Right ventricle myocardium superior (tissue), 1 donor: ENCODE data around the gene ASB13. TPM values are rescaled to one million over a fixed set of nuclear protein-coding genes. Genes with fewer than 3 reads are reported as not detected.
"Not testable (repeated sequence)": the region's sequence is repeated elsewhere in the genome, so short reads cannot be mapped to it uniquely, and the experiment has no call there.

Experiments used
- ATAC-seq: fragments of 200-7000 bp; cut with Tn5 transposase; one replicate; pipeline ENCODE4 v1.9.1; 2020; ENCODE audit warnings: mild to moderate bottlenecking; ENCODE audit not compliant: poor library complexity
- DNase-seq: peaks from one replicate; pipeline ENCODE4 v3.0.0-alpha.2; 2020
- intact Hi-C: fragments of 100-400 bp; cut with DNase I; formaldehyde crosslinking; loops from one replicate; pipeline ENCODE4 v1.11.2; 2022
- total RNA-seq: library from RNA; stranded (reverse); fragmentation: NEBNext Ultra II Directional; extraction: Animal tissue kit (Norgen Biotek cat#: 25700); gene quantifications from one replicate; pipeline ENCODE4 v1.2.1, GENCODE V29; 2021
- donor health status: DM: no; HTN: yes; CAD: no; lungs with severe emphysema.

ASB13 gene
- total RNA-seq, 1 donor from 2014 or later = 15.2 TPM

DNA sequence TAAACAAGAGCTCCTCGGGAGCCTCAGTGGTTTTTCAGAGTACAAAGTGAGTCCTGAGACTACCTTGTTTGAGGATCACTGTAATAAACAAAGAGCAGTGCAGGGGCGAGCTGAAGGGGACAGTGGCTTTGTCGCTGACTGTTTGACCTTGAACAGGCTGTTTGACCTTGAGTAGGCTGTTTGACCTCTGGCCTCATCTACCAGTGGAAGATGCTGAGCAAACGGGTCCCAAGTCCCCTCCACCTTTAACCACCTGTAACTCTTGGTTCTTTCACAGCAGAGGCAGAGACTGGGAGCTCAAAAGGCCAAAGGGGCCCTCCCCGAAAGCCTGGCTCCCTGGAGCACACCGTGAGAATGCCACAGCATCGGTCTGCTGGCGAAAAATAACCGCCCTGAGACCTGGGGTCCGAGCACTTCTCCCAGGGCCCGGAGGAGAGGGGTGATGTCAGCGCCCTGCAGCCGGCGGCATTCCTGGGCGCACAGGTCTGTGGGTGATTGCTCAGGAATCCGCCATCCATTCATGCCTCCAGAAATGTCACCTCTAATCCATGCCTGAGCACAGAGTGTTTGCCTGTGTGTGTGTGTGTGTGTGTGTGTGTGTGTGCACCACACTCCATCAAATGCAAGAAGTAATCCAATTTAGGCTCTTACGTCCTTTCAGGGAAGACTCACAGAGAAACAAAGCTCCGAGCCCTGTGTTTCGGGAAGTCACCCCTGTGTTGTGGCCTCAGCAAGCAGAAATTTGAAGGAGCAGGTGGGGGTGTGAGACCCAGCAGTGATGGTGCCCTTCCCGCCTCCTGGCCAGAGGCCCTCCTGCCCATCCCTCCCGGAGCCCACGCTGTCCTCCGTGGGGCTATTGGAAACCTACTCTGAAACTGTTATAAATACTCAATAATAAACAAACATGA is 66.5 kb downstream of the ASB13 start:
- intact Hi-C loops = no loop called here

GRCh38 chr10:5598085-5598690 is 68.2 kb downstream of the ASB13 start:
- no peak for ATAC-seq
- intact Hi-C loops = no loop called here
- DNase-seq = no peak

More for the DNA sequence above, 66.5 kb downstream of the ASB13 start:
- ATAC-seq = no peak
- no peak for DNase-seq

DNA sequence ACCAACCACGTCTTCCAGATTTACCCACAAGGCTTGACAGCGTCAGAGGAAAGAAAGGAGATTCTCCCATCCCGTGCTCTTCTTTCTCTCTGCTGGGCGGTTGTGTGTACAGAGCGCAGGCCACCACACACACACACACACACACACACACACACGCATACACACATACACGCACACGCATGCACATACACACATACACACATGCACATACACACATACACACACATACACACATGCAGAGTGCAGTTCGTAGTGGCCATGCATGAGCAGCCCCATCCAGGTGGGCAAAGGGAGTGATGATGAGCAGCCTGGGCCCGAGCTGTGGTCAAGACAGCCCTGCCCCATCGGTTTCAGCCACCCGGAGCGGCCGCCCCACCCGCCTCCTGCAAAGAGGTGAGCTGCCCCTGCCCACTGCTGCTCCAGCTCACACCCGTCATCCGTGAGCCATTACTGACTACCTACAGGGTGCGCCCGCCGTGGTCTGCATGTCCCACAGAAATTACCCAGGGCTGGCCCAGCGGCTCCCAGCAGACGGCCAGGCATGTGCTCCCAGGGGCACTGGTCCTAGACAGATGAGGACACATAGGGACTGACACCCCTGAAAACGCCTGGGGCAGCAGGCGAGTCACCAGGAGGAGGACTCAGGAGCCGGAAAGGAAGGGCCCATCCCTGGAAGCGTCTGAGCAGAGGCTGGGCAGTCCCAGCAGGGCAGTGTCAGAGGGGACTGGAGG is 69.6 kb downstream of the ASB13 start:
- DNase-seq = no peak
- intact Hi-C loops = no loop called here
- no peak for ATAC-seq

DNA sequence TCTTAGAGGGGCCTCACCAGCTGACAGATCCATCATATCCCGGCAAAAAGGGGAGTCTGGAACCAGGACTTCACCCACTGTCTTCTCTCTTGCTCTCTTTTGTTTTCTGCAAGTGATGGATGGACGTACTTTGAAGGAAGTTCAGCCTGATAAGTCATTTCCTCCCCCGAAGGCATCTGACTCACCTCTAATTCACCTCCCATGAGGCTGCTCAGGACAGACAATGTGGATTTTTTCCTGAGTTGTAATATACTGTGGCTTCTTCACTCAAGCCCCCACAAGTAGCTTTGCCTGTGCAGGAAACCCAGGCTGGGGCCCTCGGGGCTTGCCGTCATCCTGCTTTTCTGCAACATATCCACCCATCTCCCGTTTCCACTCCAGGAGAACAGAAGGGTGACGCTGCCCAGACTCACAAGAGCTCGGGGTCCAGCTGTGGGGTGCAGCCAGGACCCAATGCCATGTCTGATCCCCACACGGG is 70.4 kb downstream of the ASB13 start:
- no peak for ATAC-seq

DNA sequence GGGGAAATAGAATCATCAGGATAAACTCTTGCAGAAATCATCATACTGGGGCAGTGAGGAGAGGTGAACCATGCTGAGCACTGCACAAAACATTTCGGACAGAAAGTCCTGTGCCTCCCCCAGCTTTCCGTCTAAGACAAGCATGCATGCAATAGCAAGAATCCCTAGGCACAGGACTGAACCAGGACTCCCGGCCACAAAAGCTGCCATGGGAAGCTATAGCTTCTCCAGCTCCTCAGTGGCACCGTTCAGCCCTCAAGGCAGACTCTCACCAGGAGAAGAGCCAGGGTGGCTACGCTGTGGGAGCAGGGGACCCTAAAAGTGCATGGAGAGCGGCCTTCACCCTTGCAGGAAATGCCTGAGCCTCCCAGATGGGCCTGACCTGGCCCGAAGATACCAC is 70.8 kb downstream of the ASB13 start:
- no peak for DNase-seq
- ATAC-seq = no peak
- intact Hi-C loops = no loop called here

More for the DNA sequence above, 70.4 kb downstream of the ASB13 start:
- intact Hi-C loops = no loop called here
- DNase-seq = no peak

- no peak for DNase-seq
- intact Hi-C loops = no loop called here
- ATAC-seq = no peak
Measured at GRCh38 chr10:5595095-5595494, 71.3 kb downstream of the ASB13 start.

DNA sequence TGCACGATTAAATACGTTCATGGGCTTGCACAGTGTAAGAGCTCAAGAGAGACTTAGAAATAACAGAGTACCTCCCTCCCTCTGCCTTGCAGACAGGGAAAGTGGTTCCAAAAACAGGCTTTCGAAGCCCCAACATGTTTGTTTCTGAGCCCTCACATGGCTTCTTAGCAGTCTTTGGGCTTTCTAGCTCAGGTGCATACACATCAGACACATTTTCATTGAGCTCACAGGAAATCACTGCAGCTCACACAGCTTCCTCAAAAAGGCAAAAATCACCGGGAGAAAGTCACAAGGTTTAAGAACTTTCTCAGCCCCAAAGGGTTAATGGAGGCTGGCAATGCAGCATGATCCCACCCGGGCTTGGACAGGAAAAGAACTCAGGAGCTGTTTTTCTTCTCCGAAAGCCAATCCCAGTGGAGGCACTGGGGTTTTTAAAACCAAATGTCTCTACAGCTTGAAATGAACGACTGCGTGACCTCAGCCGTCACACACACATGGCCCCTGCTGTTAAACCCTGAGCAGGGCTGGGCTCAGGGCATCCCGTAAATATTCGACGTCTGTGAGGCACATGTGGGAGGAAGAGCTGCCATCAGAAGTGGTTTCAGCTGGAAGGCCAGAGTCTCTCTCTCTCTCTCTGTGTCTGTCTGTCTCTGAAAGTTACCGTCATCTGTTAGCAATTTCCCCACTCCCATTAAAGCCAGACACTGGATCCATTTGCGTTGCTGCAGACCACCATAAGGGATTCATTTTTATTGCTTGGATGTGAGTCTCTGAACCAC is 71.9 kb downstream of the ASB13 start:
- peak; percentile 25 for ATAC-seq
- DNase-seq = no peak
- intact Hi-C loops = no loop called here

GRCh38 chr10:5593347-5593746 is 73.0 kb downstream of the ASB13 start:
- ATAC-seq, DNase-seq, intact Hi-C loops: not testable (repeated sequence)

DNA sequence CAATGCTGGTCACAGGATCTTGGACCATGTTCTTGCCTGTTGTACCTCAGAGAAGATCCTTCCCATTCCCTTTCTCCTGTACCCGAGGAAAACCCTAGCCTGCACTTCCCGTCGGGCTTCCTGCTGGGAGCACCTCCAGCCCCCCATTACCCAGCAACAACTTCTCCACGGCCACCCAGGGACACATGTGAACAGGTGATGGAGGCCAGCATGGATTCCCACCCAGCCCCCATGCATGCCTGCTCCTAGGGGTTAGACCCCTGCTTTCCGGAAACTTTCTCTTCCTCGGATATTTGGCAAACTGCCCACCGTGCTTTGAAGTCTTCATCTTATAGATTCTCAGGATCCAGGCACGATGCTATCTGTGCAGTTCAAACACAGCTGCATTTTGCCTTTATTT is 74.3 kb downstream of the ASB13 start:
- DNase-seq (no peak), ATAC-seq (no peak)
- intact Hi-C loops = no loop called here

GRCh38 chr10:5591336-5591824 is 75.0 kb downstream of the ASB13 start:
- ATAC-seq (no peak), DNase-seq (no peak)
- intact Hi-C loops = no loop called here

DNA sequence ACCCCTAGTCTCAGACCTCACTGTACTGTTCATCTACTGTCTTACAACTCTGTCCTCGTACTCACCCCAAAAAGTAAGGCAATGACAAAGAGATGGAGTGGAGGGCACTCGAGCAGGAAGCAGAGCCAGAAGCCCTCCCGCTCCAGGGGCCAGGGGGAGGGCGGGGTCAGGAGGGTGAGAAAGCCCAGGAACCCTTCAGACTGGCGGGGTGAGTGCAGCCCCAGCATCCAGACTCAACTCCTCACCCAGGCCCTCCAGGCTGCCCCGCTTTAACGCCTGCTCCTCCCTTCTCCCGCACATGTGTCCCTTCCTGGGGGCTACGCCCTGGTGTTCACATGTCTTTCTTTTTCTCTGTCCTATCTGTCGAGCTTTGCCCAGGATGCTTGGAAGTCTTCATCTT is 75.6 kb downstream of the ASB13 start:
- no peak for DNase-seq
- intact Hi-C loops = no loop called here
- no peak for ATAC-seq

GRCh38 chr10:5589661-5590511 is 76.5 kb downstream of the ASB13 start:
- ATAC-seq = no peak
- no peak for DNase-seq
- intact Hi-C loops = no loop called here

DNA sequence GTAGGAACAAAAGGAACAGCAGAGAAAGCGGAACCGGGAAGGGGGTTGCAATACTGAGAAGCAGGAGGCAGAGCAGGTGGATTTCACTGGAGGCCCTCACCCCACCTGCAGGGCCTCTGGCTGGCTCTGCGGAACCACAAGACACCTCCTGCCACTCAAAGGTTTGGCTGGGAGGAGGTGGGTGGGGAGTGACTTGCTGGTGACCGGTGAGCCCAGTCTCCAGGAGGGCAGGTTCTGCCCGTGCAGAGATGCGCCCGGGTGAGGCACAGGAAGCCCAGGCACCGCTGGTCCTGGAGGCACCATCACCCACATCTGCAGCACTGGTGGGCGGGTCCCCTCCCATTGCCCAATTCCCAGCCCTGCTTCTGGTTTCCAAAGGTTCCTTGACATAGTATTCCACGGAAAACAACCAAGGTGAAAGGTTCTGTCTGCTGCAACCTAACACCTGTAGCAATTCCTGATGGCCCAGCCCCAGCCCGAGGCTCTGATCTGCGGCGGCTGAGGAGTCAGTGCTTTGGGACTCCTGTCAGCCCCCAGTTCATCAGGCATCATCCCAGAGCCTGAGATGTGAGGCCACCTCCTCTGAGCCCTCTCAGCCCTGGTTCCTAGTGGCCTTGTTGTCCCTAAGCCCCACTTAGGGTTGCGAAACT is 77.3 kb downstream of the ASB13 start:
- no peak for DNase-seq
- no peak for ATAC-seq

More for the DNA sequence above, 77.3 kb downstream of the ASB13 start:
- intact Hi-C loops = no loop called here
